Inflammatory macrophage treated with lipopolysaccharide for 1 hour (primary cell): ENCODE measurements around the gene FNBP1L.
A peak's percentile ranks its signal among the peaks of the same experiment; 100 is the strongest.
"Not testable (repeated sequence)": the region's sequence is repeated elsewhere in the genome, so short reads cannot be mapped to it uniquely, and the experiment has no call there.

ENCODE experiments used
- DNase-seq, 2 donors: peaks; one replicate each; pipeline ENCODE4 v3.0.0-alpha.2; 2020 to 2022

FNBP1L gene

DNA sequence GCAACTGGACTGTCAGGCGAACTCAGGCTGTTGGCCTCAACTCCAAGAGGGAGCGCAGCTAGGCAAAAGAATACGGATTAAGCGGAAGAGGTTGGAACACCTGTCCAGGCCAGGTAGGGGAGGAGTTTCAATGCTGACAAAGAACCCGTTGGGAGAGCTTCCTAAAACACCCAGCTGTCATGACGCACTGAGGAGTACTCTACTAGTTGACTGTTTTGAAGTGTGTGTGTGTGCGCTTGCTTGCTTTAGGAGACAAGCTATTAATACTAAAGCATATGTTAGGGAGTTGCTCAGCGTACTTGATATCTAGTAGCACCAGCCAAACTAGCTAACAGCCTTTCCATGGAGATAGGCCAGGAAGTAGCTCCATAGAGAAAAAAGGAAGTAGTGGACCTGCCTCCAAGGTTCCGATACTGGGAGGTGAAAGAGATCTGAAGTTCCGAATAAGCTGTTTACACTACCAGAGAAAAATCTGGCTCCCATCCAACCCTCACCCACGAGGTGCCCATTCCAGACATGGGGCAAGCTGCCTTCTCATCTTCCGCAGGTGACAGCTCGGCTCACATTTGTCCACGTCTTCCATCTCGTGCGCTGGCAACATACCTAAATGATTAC is 974 bp upstream of the FNBP1L start:
- peak in 1 of 2 donors; percentile 14 for DNase-seq

DNA sequence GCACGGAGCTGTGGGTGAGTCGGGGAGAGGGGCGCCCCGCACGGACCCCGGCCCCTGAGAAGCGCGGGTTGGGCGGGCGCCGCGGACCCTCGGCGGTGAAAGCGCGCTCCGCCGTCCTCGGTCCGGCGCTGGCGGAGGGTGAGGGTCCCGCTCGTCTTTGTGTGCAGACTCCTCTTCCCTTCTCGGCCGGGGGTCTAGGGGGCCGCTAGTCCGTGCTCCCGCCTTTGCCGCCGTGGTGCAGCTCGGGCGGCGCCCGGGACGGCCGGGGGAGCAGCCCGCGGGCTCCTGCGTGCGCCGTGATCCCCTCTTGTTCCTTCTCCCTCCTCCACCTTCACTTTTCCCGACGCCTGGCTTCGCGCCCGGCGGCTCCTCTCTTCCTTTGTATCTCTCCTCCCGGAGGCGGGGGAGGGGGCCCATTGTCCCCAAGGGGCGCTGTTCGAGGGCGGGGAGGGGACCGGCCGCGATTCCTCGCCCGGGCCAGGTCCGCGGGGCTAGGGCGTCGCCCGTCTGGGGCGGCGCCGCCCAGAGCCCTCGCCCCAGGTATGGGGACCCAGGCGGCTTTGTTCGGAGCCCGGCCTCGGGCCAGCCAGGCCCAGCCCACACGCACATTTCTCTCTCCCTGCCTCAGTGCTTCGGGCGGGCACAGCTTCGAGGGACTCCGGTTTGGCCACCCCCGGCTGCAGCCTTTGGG is 519 bp downstream of the FNBP1L start:
- DNase-seq, result no peak

DNA sequence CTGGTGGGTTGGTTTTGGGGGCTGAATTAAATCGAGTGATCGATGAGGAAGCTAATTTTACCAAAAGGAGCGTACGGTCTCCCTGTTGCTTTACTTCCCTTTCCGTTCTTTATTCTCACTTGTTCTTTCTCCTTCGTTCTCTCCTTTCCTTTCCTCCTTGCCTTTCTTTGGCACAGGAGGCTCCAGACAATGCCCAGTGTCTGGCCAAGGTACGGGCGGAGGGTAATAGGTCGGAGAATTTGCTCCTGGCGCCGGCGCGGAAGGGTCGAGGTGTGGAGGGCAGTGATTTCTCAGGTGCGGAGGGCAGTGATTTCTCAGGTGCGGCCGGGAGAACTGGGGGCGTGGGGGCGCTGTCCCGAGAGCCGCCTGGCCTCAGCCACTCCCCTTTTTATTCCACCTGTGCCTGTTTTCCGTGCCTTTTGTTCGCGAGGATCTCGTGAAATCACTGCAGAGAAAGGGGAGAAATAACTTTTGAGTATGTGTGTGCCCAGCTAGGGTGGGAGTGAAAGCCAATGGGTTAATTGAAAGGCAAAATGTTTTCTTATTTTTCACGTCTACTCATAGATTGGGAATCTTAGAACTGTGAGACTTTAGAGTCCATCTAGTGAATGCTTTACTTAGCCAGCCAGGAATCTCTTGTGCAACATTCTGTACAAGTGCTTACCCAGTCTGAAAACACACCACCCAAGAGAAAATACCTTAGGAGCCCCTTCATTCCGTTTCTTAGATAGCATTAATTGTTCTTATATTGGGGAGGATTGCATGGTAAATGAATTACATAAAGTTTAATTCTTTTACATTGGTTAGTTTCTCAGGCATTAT is 1.3 kb downstream of the FNBP1L start:
- no peak for DNase-seq

DNA sequence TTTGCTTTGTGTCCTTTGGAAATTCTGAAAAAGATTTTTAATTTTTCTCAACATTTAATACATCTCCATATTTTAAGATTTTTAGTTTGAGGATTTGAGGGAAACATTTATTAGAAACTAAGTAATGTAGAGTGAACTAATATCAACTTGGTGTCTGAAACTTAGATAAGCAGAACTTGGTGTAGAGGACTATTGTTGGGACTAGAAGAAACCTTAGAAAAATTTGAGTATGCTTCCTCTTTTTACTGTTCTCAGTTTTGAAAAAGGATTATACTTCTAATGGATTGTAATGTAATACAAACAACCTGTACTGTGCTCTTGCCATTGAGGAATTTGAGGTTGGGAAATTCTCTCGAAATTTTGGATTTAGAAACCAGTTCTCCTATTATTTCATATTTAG is 2.4 kb downstream of the FNBP1L start:
- peak in 1 of 2 donors; percentile 37 for DNase-seq

DNA sequence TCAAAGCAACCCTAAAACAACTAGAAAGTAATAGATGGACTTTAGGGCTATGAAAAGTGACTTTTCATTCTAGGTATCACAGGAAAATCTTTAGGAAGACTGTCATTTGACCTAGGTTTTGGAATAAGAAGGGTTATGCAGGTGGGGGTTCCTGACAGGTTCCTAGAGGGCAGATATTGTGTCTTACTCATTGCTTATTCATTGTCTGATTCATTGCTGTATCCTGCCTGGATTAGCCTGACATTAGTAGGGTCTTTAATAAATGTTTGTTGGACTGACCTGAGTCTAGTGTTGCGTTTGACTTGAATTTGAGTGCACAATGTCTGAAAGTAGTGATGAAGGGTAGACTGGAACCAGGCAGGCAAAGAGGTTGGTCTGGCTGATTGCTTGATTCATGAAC is 6.0 kb downstream of the FNBP1L start:
- DNase-seq, result no peak

DNA sequence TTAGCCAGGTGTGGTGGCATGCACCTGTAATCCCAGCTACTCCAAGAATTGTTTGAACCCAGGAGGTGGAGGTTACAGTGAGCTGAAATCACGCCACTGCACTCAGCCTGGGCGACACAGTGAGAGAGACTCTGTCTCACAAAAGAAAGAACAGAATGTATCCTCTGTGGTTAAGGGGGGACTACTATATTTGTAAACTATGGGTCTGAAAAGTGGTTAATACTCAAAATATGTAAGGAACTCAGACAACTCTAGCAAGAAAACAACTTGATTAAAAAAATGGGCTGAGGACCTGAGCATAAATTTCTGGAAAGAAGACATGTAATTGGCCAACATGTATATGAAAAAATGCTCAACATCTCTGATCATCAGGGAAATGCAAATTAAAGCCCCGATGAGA is 11.2 kb downstream of the FNBP1L start:
- no peak for DNase-seq

DNA sequence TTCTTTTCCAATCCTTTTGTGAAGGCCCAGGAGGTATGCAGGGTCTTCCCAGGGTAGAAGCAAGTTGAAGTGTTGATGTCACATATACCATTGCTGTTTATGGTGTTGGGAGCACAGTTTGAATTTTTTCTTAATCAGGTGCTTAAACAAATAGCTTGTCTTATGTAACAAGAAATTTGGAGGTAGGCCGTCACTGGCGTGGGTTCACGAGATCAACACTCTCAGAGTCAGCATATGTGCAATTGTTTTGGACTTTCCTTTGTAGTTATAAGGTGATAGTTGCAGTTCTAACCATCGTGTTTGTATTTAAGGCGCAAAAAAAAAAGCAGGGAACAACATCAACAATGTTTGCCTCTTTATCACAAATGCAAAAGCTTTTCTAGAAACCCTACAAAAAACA is 13.3 kb downstream of the FNBP1L start:
- DNase-seq, result no peak

DNA sequence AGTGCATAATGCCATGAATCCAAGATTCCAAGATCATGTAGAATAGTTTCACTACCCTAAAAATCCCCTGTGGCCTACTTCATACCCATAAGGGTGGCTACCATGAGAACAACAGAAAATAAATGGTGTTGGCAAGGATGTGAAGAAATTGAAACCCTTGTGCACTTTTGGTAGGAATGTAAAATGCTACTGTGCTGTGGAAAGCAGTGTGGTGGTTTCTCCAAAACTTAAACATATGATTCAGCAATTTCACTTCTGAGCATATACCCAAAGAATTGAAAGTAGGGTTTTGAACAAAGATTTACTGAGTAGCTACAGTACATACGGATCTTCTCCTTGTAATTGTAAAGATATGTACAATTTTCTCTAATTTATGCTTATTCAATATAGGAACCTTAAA is 16.0 kb downstream of the FNBP1L start:
- no peak for DNase-seq

DNA sequence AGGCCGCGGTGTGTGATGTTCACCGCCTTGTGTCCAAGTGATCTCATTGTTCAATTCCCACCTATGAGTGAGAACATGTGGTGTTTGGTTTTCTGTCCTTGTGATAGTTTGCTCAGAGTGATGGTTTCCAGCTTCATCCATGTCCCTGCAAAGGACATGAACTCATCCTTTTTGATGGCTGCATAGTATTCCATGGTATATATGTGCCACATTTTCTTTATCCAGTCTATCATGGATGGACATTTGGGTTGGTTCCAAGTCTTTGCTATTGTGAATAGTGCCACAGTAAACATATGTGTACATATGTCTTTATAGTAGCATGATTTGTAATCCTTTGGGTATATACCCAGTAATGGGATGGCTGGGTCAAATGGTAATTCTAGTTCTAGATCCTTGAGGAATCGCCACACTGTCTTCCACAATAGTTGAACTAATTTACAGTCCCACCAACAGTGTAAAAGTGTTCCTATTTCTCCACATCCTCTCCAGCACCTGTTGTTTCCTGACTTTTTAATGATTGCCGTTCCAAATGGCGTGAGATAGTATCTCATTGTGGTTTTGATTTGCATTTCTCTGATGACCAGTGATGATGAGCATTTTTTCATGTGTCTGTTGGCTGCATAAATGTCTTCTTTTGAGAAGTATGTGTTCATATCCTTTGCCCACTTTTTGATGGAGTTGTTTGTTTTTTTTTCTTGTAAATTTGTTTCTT is 17.6 kb downstream of the FNBP1L start:
- not testable (repeated sequence) for DNase-seq

DNA sequence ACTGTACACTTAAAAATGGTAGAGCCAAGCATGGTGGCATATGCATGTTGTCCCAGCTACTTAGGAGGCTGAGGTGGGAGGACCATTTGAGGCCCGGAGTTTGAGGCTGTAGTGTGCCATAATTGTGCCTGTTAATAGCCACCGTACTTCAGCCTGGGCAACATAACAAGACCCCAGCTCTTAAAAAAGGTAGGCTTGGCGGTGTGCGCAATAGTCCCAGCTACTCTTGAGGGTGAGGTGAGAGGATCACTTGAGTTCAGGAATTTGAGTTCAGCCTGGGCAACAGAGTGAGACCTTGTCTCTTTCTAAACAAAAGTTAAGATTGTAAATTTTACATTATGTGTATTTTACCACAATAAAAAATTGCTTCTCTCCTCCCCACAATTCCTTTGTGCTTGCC is 19.7 kb downstream of the FNBP1L start:
- DNase-seq, result no peak

DNA sequence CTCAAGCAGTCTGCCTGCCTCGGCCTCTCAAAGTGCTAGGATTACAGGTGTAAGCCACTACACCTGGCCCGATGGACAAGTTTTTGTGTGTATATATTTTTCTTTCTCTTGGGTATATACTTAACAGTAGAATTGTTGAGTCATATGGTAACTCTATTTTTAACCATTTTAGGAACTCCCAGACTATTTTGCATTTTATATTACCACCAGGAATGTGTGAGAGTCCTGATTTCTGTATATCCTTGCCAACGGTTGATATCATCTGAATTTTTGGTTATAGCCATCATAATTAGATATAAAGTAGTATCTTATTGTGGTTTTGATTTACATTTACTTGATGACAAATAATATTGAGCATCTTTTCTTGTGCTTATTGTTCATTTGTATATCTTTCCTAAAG is 20.7 kb downstream of the FNBP1L start:
- no peak for DNase-seq

DNA sequence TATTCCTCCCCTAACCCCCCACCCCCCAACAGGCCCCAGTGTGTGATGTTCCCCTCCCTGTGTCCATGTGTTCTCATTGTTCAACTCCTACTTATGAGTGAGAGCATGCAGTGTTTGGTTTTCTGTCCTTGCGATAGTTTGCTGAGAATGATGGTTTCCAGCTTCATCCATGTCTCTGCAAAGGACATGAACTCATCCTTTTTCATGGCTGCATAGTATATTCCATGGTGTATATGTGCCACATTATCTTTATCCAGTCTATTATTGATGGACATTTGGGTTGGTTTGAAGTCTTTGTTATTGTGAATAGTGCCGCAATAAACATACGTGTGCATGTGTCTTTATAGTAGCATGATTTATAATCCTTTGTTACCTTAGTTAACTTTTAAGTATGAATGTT is 21.3 kb downstream of the FNBP1L start:
- DNase-seq, result not testable (repeated sequence)

DNA sequence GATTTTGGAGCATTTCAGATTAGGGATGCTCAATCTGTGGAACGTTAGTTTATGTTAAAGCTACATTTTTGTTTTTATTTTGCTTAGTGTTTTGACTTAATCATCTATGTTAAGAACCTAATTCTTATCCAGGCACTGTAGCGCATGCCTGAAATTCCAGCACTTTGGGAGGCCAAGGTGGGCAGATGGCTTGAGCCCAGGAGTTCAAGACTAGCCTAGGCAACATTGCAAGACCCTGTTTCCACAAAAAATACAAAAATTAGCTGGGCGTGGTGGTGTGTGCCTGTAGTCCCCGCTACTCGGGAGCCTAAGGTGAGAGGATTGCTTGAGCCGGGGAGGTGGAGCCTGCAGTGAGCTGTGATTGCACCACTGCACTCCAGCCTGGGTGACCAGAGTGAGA is 23.4 kb downstream of the FNBP1L start:
- no peak for DNase-seq

DNA sequence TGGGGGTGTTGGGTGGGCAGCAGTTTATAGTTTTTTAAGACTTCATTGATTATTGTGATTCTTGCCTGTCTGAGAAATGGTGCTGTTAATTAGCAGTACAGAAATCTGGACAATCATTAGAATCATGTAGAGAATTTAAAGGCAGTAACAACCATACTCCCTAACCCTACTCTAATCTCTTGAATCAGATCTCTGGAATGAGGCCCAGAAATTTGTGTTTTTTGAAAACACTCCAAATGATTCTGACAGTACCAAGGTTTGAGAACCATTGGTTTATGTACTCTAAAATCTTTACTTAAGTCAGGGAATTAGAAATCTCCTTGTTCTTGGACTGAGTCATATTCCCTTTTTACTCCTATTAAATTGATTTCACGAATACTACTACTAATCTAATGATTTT is 24.0 kb downstream of the FNBP1L start:
- no peak for DNase-seq

DNA sequence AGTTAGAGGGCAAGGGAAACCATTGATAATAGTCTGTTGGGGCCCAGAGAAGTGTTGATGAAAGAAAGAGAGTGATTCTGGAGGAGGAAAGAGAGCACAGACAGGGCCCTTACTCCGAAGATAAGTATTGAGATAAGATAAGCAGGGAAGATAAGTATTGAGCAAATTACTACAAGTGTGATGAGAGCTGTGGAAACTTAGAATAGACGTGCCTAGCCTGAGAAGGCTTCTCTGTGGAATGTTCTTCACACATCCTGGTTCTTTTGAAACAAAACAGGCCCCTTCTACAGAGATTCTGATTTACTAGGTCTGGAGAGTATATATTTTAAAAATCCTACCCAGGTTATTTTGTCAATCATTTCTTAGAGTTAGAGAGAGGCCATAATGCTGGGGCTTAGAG is 26.4 kb downstream of the FNBP1L start:
- DNase-seq, result no peak

DNA sequence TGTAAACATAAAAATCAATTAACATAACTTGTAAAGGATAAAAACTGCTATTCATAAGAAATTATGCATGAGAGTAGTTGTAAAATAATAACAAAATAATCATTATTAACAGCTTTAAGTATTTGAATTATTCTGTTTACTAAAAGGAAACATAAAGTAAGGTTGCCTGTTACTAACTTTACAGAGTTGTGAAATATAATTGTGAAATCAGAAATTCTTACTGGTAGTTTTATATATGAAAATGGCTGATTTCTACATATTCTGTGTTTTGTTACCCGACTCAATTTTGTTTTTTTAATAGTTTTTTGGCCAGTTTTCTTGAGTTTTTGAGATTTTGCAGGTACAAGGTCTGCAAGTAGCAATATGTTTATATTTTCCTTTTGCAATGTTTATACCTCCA is 27.8 kb downstream of the FNBP1L start:
- DNase-seq, result peak; percentile 58 to 73

DNA sequence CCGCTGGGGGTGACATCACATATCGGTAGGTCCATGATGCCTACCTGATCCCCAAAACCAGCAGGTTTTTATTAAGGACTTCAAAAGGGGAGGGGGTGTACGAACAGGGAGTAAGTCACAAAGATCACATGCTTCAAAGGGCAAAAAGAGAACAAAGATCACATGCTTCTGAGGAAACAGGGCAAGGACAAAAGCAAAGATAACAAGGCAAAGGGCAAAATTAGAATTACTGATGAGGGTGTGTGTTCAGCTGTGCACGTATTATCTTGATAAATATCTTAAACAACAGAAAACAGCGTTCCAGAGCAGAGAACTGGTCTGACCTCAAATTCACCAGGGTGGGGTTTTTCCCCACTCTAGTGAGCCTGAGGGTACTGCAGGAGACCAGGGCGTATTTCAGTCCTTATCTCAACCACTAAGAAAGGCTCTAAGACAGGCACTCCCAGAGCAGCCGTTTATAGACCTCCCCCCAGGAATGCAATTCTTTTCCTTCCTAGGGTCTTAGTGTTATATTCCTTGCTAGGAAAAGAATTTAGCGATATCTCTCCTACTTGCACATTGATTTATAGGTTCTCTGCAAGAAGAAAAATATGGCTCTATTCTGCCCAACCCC is 31.3 kb downstream of the FNBP1L start:
- DNase-seq, result not testable (repeated sequence)

DNA sequence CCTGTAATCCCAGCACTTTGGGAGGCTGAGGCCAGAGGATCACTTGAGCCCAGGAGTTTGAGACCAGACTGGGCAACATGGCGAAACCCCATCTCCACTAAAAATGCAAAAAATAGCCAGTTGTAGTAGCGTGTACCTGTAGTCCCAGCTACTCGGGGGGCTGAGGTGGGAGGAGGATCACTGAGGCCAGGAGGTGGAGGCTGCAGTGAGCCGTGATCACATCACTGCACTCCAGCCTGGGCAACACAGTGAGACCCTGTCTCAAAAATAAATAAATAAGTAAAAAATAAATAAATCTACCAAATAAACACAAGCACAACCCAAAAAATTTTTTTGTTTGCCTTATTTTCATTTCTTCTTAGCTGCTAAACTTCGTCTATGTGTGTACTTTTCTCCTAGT is 34.0 kb downstream of the FNBP1L start:
- DNase-seq, result not testable (repeated sequence)

DNA sequence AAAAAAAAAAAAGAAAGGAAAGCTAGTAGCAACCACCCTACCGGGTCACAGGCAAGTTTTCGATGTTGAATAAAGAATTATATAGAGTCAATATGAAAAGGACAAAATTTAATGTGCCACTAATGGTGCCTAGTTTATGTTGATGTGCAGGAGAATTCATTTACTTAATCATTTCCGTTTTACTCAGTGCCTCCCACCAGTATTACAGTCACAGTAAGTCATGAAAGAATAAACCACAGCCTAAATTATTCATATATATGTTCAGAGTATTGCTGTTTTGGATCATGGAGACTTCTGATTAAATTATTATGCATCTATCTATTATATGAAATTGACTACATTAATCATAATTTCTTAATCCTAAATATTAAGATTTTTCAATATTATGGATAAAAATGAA is 35.3 kb downstream of the FNBP1L start:
- no peak for DNase-seq

DNA sequence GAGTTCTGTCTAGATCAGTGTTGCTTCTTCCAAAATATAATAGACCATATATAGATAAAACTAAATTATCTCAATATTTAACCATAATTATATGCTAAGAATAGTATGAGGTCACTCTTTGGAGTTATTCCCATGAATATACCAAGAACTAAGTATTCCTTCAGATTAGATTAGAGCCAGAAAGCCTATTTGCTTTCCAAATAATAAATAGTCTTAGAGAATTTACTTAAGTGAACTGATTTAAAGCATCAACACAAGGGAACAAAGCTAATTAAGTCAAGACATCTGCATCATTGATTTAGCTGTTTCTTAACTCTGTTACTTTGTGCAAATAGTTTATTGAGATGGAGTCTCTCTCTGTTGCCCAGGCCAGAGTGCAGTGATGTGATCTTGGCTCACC is 35.7 kb downstream of the FNBP1L start:
- no peak for DNase-seq

DNA sequence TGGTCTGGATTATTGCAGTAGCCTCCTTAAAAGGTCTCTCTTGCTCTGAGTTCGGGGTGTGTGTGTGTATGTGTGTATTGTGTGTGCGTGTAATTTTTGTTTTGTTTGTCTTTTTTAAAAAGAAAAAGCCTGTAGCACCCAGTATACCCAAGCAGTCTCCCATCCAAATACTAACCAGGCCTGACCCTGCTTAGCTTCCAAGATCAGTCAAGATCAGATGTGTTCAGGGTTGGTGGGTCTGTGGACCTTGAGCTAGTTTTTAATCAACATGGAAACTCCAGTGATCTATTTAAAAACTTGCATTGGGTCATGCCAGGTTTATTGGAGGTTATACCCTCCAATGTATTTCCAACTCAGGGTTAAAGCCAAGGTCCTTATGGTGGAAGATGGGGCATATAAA is 40.3 kb downstream of the FNBP1L start:
- no peak for DNase-seq

DNA sequence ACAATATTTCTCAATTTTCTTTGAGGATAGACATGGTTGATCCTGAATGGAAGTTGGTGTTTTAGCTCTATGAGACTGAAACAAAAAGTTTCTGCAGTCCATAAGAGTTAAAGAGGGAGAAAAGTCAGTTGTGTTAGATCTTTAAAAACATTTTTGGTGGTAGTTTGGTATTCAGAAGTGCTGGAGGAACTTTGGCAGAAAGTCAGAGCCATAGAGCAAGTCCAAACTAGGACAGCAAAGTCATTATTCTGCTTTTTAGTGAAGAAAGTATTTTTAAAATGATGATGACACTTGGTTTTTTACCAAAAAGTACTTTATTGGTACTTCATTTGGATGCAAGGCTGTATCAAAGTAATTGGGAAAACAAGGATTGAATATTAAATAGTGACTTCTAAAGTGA is 41.8 kb downstream of the FNBP1L start:
- no peak for DNase-seq

DNA sequence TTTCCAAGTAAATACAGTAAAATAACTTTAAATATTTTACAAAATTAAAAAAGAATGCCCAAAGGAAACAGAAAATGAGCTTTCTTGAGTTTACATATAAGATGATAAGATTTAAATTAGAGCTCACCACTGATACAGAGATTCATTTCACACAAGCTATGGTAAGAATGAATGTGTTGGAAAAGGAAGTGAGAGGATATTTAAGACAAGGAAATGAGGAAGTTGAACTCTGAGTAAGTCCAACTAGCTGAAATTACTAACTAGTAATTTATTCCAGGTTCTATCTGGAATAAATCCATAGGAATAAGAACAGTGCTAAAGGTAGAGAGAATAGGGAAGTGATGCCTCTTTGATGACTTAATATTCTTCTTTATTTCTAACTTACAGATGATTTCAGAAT is 42.4 kb downstream of the FNBP1L start:
- DNase-seq, result peak in 1 of 2 donors; percentile 15
